H9 (cell line): ENCODE results near the gene NDOR1. TPM values are rescaled to one million over a fixed set of nuclear protein-coding genes. Genes with fewer than 3 reads are reported as not detected.

Experiments used
- DNase-seq: peaks from one replicate; pipeline ENCODE4 v3.0.0-alpha.2; 2017
- H2AFZ ChIP-seq: one replicate; pipeline ENCODE4 v1.6.1; 2013; ENCODE audit warnings: mild to moderate bottlenecking, low read length, control low read depth, moderate library complexity
- H2AK5ac ChIP-seq: 2 replicates; pipeline ENCODE4 v1.6.1; 2013; ENCODE audit warnings: low read length, control low read depth, mixed read lengths; ENCODE audit not compliant: insufficient read length
- H2BK120ac ChIP-seq: one replicate; pipeline ENCODE4 v1.6.1; 2013; ENCODE audit warnings: low read depth, mild to moderate bottlenecking, low read length, control low read depth, inconsistent platforms; ENCODE audit not compliant: poor library complexity, severe bottlenecking
- H2BK12ac ChIP-seq: 2 replicates; pipeline ENCODE4 v1.6.1; 2013; ENCODE audit warnings: low read length, control low read depth, mixed read lengths, low read depth; ENCODE audit not compliant: insufficient read length
- H2BK15ac ChIP-seq: 2 replicates; pipeline ENCODE4 v1.6.1; 2013; ENCODE audit warnings: low read depth, low read length, control low read depth
- H2BK20ac ChIP-seq: one replicate; pipeline ENCODE4 v1.6.1; 2013; ENCODE audit warnings: low read depth, mild to moderate bottlenecking, low read length, control low read depth, inconsistent platforms; ENCODE audit not compliant: poor library complexity, severe bottlenecking
- H2BK5ac ChIP-seq: 2 replicates; pipeline ENCODE4 v1.6.1; 2013; ENCODE audit warnings: low read length, control low read depth, mixed read lengths; ENCODE audit not compliant: insufficient read length
- H3K14ac ChIP-seq: 2 replicates; pipeline ENCODE4 v1.6.1; 2013; ENCODE audit warnings: low read length, control low read depth; ENCODE audit not compliant: insufficient read depth
- H3K18ac ChIP-seq: 2 replicates; pipeline ENCODE4 v1.6.1; 2013; ENCODE audit warnings: low read depth, mild to moderate bottlenecking, mixed read lengths, low read length, control low read depth; ENCODE audit not compliant: insufficient read length
- H3K23ac ChIP-seq: 2 replicates; pipeline ENCODE4 v1.6.1; 2013; ENCODE audit warnings: low read length, control low read depth, mixed read lengths, low read depth; ENCODE audit not compliant: insufficient read length
- H3K23me2 ChIP-seq: 2 replicates; pipeline ENCODE4 v1.6.1; 2013; ENCODE audit warnings: low read depth, mild to moderate bottlenecking, mixed read lengths, low read length, control low read depth; ENCODE audit not compliant: insufficient read length, poor library complexity, severe bottlenecking
- H3K27ac ChIP-seq: 2 replicates; pipeline ENCODE4 v1.5.1; 2013; ENCODE audit warnings: low read length, control low read depth, mixed read lengths, low read depth; ENCODE audit not compliant: insufficient read length
- H3K27me3 ChIP-seq: 2 replicates; pipeline ENCODE4 v1.6.1; 2013; ENCODE audit warnings: low read length, control low read depth, inconsistent platforms; ENCODE audit not compliant: insufficient read depth
- H3K4ac ChIP-seq: 2 replicates; pipeline ENCODE4 v1.6.1; 2013; ENCODE audit warnings: low read depth, mild to moderate bottlenecking, control low read depth, inconsistent platforms, low read length, moderate library complexity
- H3K4me1 ChIP-seq: 2 replicates; pipeline ENCODE4 v1.6.1; 2013; ENCODE audit warnings: low read length, control low read depth, inconsistent platforms; ENCODE audit not compliant: insufficient read depth
- H3K4me2 ChIP-seq: 2 replicates; pipeline ENCODE4 v1.6.1; 2013; ENCODE audit warnings: low read length, control low read depth, mixed read lengths; ENCODE audit not compliant: insufficient read length, insufficient read depth
- H3K56ac ChIP-seq: 2 replicates; pipeline ENCODE4 v1.6.1; 2013; ENCODE audit warnings: low read depth, mild to moderate bottlenecking, mixed read lengths, low read length, control low read depth; ENCODE audit not compliant: insufficient read length
- H3K79me1 ChIP-seq: 2 replicates; pipeline ENCODE4 v1.6.1; 2013; ENCODE audit warnings: low read depth, mild to moderate bottlenecking, moderate library complexity, low read length, control low read depth, inconsistent platforms; ENCODE audit not compliant: insufficient read depth, poor library complexity, severe bottlenecking
- H3K79me2 ChIP-seq: 2 replicates; pipeline ENCODE4 v1.6.1; 2013; ENCODE audit warnings: low read length, control low read depth, inconsistent platforms; ENCODE audit not compliant: insufficient read depth
- H3K9ac ChIP-seq: 2 replicates; pipeline ENCODE4 v1.6.1; 2013; ENCODE audit warnings: low read length, control low read depth, mixed read lengths; ENCODE audit not compliant: insufficient read length; ENCODE audit errors: extremely low read depth
- H3K9me3 ChIP-seq: one replicate; pipeline ENCODE4 v1.6.1; 2013; ENCODE audit warnings: low read depth, low read length, inconsistent platforms; ENCODE audit not compliant: control insufficient read depth
- H3T11ph ChIP-seq: one replicate; pipeline ENCODE4 v1.6.1; 2013; ENCODE audit warnings: mild to moderate bottlenecking, low read length, control low read depth, inconsistent platforms
- H4K20me1 ChIP-seq: one replicate; pipeline ENCODE4 v1.6.1; 2013; ENCODE audit not compliant: control insufficient read depth, insufficient read length, insufficient read depth
- H4K5ac ChIP-seq: 2 replicates; pipeline ENCODE4 v1.6.1; 2013; ENCODE audit warnings: low read depth, mild to moderate bottlenecking, mixed read lengths, low read length, control low read depth; ENCODE audit not compliant: insufficient read length
- H4K8ac ChIP-seq: replicated peaks from 2 replicates; pipeline ENCODE4 v1.6.1; 2013; ENCODE audit warnings: low read length, control low read depth, mixed read lengths, low read depth; ENCODE audit not compliant: insufficient read length
- H4K91ac ChIP-seq: 2 replicates; pipeline ENCODE4 v1.6.1; 2013; ENCODE audit warnings: low read depth, mild to moderate bottlenecking, moderate library complexity, mixed read lengths, low read length, control low read depth; ENCODE audit not compliant: insufficient read length
- H3K27ac Mint-ChIP-seq, 3 experiments: 2 replicates in 2 of 3; 3 replicates in 1 of 3; pipeline ENCODE4 v1.8.0; 2020 to 2021; ENCODE audit warnings: mixed read lengths in 3 of 3, mild to moderate bottlenecking in 1 of 3, moderate library complexity in 1 of 3
- H3K27me3 Mint-ChIP-seq: 2 replicates; pipeline ENCODE4 v1.8.0; 2021; ENCODE audit warnings: low read depth, mild to moderate bottlenecking, moderate library complexity, mixed read lengths
- H3K36me3 Mint-ChIP-seq, 3 experiments: 2 replicates in 2 of 3; 3 replicates in 1 of 3; pipeline ENCODE4 v1.8.0; 2020 to 2021; ENCODE audit warnings: low read depth in 3 of 3, mixed read lengths in 3 of 3; ENCODE audit not compliant: insufficient read depth in 1 of 3
- H3K4me1 Mint-ChIP-seq, 2 experiments: 2 replicates each; pipeline ENCODE4 v1.8.0; 2020; ENCODE audit warnings: mixed read lengths in 2 of 2
- H3K4me3 Mint-ChIP-seq, 2 experiments: 2 replicates in 1 of 2; 3 replicates in 1 of 2; pipeline ENCODE4 v1.8.0; 2020 to 2021; ENCODE audit warnings: mild to moderate bottlenecking in 2 of 2, mixed read lengths in 2 of 2, moderate library complexity in 1 of 2
- H3K9me3 Mint-ChIP-seq, 2 experiments: 2 replicates in 1 of 2; 3 replicates in 1 of 2; pipeline ENCODE4 v1.8.0; 2020; ENCODE audit warnings: mild to moderate bottlenecking in 2 of 2, mixed read lengths in 2 of 2, moderate library complexity in 1 of 2
- CTCF ChIP-seq: fragments of 200-600 bp; sonication (generic); conservative IDR thresholded peaks from 3 replicates; pipeline ENCODE4 v1.8.0; 2021; ENCODE audit warnings: antibody characterized with exemption, mild to moderate bottlenecking
- WGBS: extraction: QIAGEN DNeasy Blood & Tissue Kit; methylation state at CpG from one replicate; pipeline ENCODE4 v1.1.7; 2013; ENCODE audit warnings: missing lambda C conversion rate, low lambda C conversion rate, mixed read lengths; ENCODE audit not compliant: insufficient read length; ENCODE audit errors: extremely low coverage; 5-methylcytosine and 5-hydroxymethylcytosine counted together
- total RNA-seq: library from RNA; stranded (reverse); gene quantifications from 2 replicates; pipeline ENCODE4 v1.2.1, GENCODE V29; 2021

Gene NDOR1
- total RNA-seq, 1 experiment from 2014 or later: 44.1 TPM

DNA sequence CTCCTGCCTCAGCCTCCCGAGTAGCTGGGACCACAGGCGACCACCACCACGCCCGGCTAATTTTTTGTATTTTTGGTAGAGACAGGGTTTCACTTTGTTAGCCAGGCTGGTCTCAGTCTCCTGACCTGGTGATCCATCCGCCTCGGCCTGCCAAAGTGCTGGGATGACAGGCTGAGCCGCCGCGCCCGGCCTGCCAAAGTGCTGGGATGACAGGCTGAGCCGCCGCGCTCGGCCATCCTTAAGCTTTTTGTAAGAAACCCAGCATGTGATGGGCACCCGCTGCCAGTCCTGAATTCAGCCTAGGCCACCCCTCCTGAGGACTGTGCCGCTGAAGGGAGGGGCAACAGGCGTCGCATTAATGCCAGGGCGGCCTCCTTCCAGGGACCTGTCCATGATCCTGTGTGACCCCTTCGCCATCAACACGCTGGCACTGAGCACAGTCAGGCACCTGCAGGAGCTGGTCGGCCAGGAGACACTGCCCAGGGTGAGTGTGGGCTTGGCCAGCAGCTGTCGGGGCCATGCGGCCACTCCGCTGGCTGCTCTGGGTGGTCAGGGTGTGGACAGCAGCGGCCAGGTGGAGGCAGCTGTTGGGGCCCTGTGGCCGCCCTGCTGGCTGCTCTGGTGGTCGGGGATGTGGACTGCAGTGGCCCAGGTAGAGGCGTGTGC lies 60.1 kb downstream of the NDOR1 start:
- H2AFZ ChIP-seq: no peak overlapping the region
- Mint-ChIP-seq H3K36me3 (peaks cover 10 to 55% (median 42%) of the 10 kb centered on the region in 3 experiments; a peak in 6 of 7 replicates), H3K4me3 (no peak overlapping the region), H3K27me3 (no peaks in the 10 kb centered on the region; the same call in 1 of the 2 replicates), H3K4me1 (0 out of 4 replicates have a peak, but pooled peaks cover 0 to 3% of the 10 kb centered on the region in 2 experiments), H3K9me3 (no peaks in the 10 kb centered on the region; a peak in 1 of 5 replicates), H3K27ac (no peak overlapping the region)
- no peak overlapping the region for H3K4ac ChIP-seq
- no peak overlapping the region for H3K14ac ChIP-seq
- no peak for TF ChIP-seq CTCF
- H4K91ac ChIP-seq: no peak overlapping the region
- H2BK15ac ChIP-seq: no peak overlapping the region
- no peak overlapping the region for H3K27ac ChIP-seq
- H3K4me1 ChIP-seq: no peaks in the 10 kb centered on the region
- H2BK5ac ChIP-seq: no peak overlapping the region
- no peak overlapping the region for H3K56ac ChIP-seq
- H4K20me1 ChIP-seq: no peaks in the 10 kb centered on the region
- H2BK20ac ChIP-seq: no peak overlapping the region
- DNase-seq: no peak
- no peaks in the 10 kb centered on the region for H3K27me3 ChIP-seq
- no peak overlapping the region for H3K23ac ChIP-seq
- no peaks in the 10 kb centered on the region for H3K79me1 ChIP-seq
- H2BK120ac ChIP-seq: no peak overlapping the region
- no peak overlapping the region for H4K5ac ChIP-seq
- no peak overlapping the region for H3K9ac ChIP-seq
- H3K23me2 ChIP-seq: no peaks in the 10 kb centered on the region
- H3T11ph ChIP-seq: no peak overlapping the region
- no peak overlapping the region for H3K18ac ChIP-seq
- WGBS: no CpG with 5 or more reads among the region's 29 CpGs
- H2AK5ac ChIP-seq: no peak overlapping the region
- no peak overlapping the region for H2BK12ac ChIP-seq
- no peak overlapping the region for H3K4me2 ChIP-seq
- no peaks in the 10 kb centered on the region for H3K79me2 ChIP-seq
- no peak overlapping the region for H4K8ac ChIP-seq
- H3K9me3 ChIP-seq: no peaks in the 10 kb centered on the region
